WERI-Rb-1 (cell line): ENCODE results near the gene CARNS1.

Experiments used
- DNase-seq: peaks from one replicate; pipeline ENCODE4 v3.0.0-alpha.2; 2020
- H3K27ac ChIP-seq: fragments of 250-450 bp; sonication (Bioruptor Pico); 2 replicates; pipeline ENCODE4 v1.5.1; 2020; ENCODE audit warnings: mild to moderate bottlenecking, moderate library complexity
- H3K27me3 ChIP-seq: fragments of 250-450 bp; sonication (Bioruptor Pico); 2 replicates; pipeline ENCODE4 v1.5.1; 2021; ENCODE audit warnings: mild to moderate bottlenecking, low read depth, moderate library complexity; ENCODE audit not compliant: insufficient read depth, severe bottlenecking
- H3K36me3 ChIP-seq: fragments of 250-450 bp; sonication (Bioruptor Pico); 2 replicates; pipeline ENCODE4 v1.5.1; 2020; ENCODE audit warnings: mild to moderate bottlenecking, moderate library complexity
- H3K4me3 ChIP-seq: 2 replicates; pipeline ENCODE4 v1.5.1; 2011; ENCODE audit warnings: low read depth, mild to moderate bottlenecking, control low read depth, low read length
- H3K9me3 ChIP-seq: fragments of 250-450 bp; sonication (Bioruptor Pico); 2 replicates; pipeline ENCODE4 v1.5.1; 2021; ENCODE audit warnings: mild to moderate bottlenecking, moderate library complexity; ENCODE audit not compliant: severe bottlenecking
- TF ChIP-seq, protein P1 (sequence below): IDR thresholded peaks from 2 replicates; pipeline ENCODE4 v1.5.1; 2011; ENCODE audit warnings: low read depth, mild to moderate bottlenecking, control low read depth, inconsistent platforms, low read length

The CARNS1 gene

DNA sequence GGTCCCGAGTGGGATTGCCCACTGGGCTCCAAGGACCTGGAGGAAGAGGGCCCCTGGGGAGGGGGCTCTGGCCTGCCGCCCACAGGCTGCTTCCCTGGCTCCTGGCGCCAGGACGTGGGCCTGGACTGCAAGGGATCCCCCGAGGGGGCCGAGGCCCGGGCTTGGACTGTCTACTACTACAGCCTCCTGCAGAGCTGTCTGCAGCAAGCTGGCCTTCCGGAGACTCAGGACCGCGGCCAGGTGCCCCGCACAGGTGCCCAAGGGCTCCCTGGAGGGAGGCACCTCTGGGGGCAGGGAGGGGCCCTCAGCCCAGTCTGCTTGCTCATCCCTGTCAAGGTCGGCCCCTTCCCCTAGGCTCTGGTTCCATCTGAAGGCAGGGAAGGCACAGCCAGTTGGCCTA lies 1.9 kb downstream of the CARNS1 start:
- Histone ChIP-seq H3K27me3 (no peaks in the 10 kb centered on the region), H3K9me3 (no peaks in the 10 kb centered on the region), H3K27ac (no peak overlapping the region), H3K4me3 (no peak overlapping the region), H3K36me3 (no peaks in the 10 kb centered on the region)
- TF ChIP-seq, protein P1, sequence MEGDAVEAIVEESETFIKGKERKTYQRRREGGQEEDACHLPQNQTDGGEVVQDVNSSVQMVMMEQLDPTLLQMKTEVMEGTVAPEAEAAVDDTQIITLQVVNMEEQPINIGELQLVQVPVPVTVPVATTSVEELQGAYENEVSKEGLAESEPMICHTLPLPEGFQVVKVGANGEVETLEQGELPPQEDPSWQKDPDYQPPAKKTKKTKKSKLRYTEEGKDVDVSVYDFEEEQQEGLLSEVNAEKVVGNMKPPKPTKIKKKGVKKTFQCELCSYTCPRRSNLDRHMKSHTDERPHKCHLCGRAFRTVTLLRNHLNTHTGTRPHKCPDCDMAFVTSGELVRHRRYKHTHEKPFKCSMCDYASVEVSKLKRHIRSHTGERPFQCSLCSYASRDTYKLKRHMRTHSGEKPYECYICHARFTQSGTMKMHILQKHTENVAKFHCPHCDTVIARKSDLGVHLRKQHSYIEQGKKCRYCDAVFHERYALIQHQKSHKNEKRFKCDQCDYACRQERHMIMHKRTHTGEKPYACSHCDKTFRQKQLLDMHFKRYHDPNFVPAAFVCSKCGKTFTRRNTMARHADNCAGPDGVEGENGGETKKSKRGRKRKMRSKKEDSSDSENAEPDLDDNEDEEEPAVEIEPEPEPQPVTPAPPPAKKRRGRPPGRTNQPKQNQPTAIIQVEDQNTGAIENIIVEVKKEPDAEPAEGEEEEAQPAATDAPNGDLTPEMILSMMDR = no peak
- no peak for DNase-seq

DNA sequence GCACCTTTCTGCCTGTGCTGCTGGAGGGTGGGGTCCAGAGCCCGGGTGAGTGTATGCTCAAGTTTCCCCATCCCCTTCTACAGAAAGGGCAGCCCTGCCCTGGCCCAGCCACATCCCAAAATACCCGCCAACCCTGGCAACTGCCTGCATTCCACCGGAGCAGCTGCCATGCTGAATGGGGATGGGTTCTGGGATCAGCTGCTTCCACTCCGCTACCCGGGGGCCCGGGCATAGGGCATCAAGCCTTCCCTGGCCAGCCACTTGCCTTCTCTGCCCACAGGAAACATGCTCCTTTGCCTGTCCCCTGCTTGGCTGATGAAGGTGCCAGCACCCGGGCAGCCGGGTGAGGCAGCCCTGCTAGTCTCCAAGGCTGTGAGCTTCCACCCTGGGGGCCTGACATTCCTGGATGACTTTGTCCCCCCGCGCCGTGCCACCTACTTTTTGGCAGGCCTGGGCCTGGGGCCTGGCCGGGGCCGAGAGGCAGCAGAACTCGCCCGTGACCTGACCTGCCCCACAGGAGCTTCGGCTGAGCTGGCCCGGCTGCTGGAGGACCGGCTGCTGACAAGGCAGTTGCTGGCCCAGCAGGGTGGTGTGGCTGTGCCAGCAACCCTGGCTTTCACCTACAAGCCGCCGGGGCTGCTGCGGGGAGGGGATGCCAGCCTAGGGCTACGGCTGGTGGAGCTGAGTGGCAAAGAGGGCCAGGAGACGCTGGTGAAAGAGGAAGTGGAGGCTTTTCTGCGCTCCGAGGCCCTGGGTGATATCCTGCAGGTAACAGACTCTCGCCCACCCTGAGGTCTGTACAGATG lies 3.2 kb downstream of the CARNS1 start:
- TF ChIP-seq, protein P1 = no peak
- no peak overlapping the region for H3K27ac ChIP-seq
- H3K36me3 ChIP-seq = no peaks in the 10 kb centered on the region
- no peaks in the 10 kb centered on the region for H3K9me3 ChIP-seq
- DNase-seq = no peak
- no peaks in the 10 kb centered on the region for H3K27me3 ChIP-seq
- H3K4me3 ChIP-seq = no peak overlapping the region

- no peak overlapping the region for H3K4me3 ChIP-seq
- no peaks in the 10 kb centered on the region for H3K9me3 ChIP-seq
- TF ChIP-seq, protein P1 = no peak
- no peaks in the 10 kb centered on the region for H3K36me3 ChIP-seq
- no peaks in the 10 kb centered on the region for H3K27me3 ChIP-seq
- H3K27ac ChIP-seq = no peak overlapping the region; the same call in 1 of the 2 replicates
- DNase-seq = no peak
Observed at GRCh38 chr11:67419325-67420049, 4.0 kb downstream of the CARNS1 start.

GRCh38 chr11:67420147-67420645 lies 4.7 kb downstream of the CARNS1 start:
- TF ChIP-seq, protein P1 = no peak
- DNase-seq = no peak
- Histone ChIP-seq H3K27me3 (no peaks in the 10 kb centered on the region), H3K27ac (peak overlapping the region; percentile 65), H3K36me3 (no peaks in the 10 kb centered on the region), H3K4me3 (peak overlapping the region; percentile 26), H3K9me3 (no peaks in the 10 kb centered on the region)

- H3K9me3 ChIP-seq = no peaks in the 10 kb centered on the region
- H3K27me3 ChIP-seq = no peaks in the 10 kb centered on the region
- TF ChIP-seq, protein P1 = no peak
- peak; percentile 97 for DNase-seq
- H3K36me3 ChIP-seq = no peaks in the 10 kb centered on the region
- peak overlapping the region; percentile 26 for H3K4me3 ChIP-seq
- H3K27ac ChIP-seq = peak overlapping the region; percentile 65
Observed at GRCh38 chr11:67420646-67421429, 5.4 kb downstream of the CARNS1 start.
